Lung (tissue), 12 donors: ENCODE results near the gene USP9X. TPM values are rescaled to one million over a fixed set of nuclear protein-coding genes. Genes with fewer than 3 reads are reported as not detected.

Experiments
- ATAC-seq: fragments of 200-7000 bp; cut with Tn5 transposase; one replicate; pipeline ENCODE4 v1.9.1; 2020; ENCODE audit warnings: moderate number of reproducible peaks; ENCODE audit not compliant: insufficient read depth, low FRiP score
- DNase-seq, 3 donors: peaks; one replicate each; pipeline ENCODE4 v3.0.0-alpha.2; 2013 to 2017
- H3K27ac ChIP-seq, 2 donors: one replicate each; pipeline ENCODE4 v1.5.1; 2013; ENCODE audit warnings: mild to moderate bottlenecking in 2 of 2, moderate library complexity in 2 of 2, control low read depth in 1 of 2, inconsistent platforms in 1 of 2, low read depth in 1 of 2, low read length in 1 of 2
- H3K27me3 ChIP-seq, 3 donors: one replicate each; pipeline ENCODE4 v1.5.1; 2013; ENCODE audit warnings: low read length in 2 of 3; ENCODE audit not compliant: control insufficient read depth in 3 of 3, insufficient read depth in 3 of 3
- H3K36me3 ChIP-seq, 4 donors: one replicate each; pipeline ENCODE4 v1.5.1; 2013; ENCODE audit warnings: low read length in 4 of 4, mild to moderate bottlenecking in 1 of 4, moderate library complexity in 1 of 4; ENCODE audit not compliant: control insufficient read depth in 4 of 4, insufficient read depth in 4 of 4
- H3K4me1 ChIP-seq, 5 donors: one replicate each; pipeline ENCODE4 v1.5.1; 2013; ENCODE audit warnings: low read length in 5 of 5, mild to moderate bottlenecking in 2 of 5, moderate library complexity in 1 of 5; ENCODE audit not compliant: control insufficient read depth in 5 of 5, insufficient read depth in 5 of 5
- H3K4me3 ChIP-seq: one replicate; pipeline ENCODE4 v1.5.1; 2013; ENCODE audit warnings: mild to moderate bottlenecking, control low read depth, moderate library complexity
- H3K9ac ChIP-seq, 2 donors: one replicate each; pipeline ENCODE4 v1.5.1; 2013; ENCODE audit warnings: low read length in 2 of 2, control low read depth in 1 of 2; ENCODE audit not compliant: insufficient read depth in 1 of 2
- H3K9me3 ChIP-seq, 4 donors: one replicate each; pipeline ENCODE4 v1.5.1; 2013; ENCODE audit warnings: low read length in 3 of 4, mild to moderate bottlenecking in 1 of 4, moderate library complexity in 1 of 4; ENCODE audit not compliant: control insufficient read depth in 4 of 4, insufficient read depth in 3 of 4
- WGBS, 2 donors: extraction: QIAGEN DNeasy Blood & Tissue Kit; methylation state at CpG; one replicate each; pipeline ENCODE4 v1.1.7; 2013; 5-methylcytosine and 5-hydroxymethylcytosine counted together
- polyA plus RNA-seq, 2 donors: library from polyadenylated mRNA; stranded (reverse); fragments of 200-250 nt; gene quantifications; one replicate each; pipeline ENCODE4 v1.2.1, GENCODE V29; 2013
- total RNA-seq, 2 donors: library from RNA; depleted of rRNA in 1 of 2; stranded (reverse); fragments of >200 nt in 1 of 2; gene quantifications; one replicate each; pipeline ENCODE4 v1.2.1, GENCODE V29; 2014 to 2021
- TF ChIP-seq, protein P1 (sequence below): IDR thresholded peaks from 2 replicates; pipeline ENCODE4 v1.5.1; 2012; ENCODE audit warnings: mild to moderate bottlenecking; ENCODE audit errors: control extremely low read depth, extremely low read depth
- donor health status: control.
- donor health status: control.
- donor health status: Bipolar disorder and iron deficiency.
- donor health status: healthy.
- donor health status: DM: yes; HTN: yes; CAD: no.

USP9X gene
- total and polyA plus RNA-seq, 4 donors, result 8.5 to 187 (median 43.0) TPM

DNA sequence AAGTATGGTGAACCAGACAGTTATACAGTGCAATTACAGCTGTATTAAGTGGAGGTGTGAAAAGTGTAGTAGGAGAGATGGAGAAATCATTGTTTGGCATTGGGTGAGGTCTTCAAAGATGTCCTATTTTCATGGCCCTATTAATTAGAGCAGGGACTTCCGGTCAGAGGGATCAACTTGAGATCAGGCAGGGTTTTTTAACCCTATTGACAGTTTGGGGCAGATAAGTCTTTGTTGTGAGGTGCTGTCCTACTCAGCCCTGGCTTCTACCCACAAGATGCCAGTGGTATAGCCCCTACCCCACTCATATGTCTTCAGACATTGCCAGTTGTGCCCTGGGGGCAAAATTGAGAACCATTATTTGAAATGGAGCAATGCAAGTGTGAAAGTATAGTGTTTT is 9.9 kb downstream of the USP9X start:
- H3K9ac ChIP-seq, result no peak overlapping the region
- H3K4me3 ChIP-seq, result no peak overlapping the region
- peaks cover 0 to 12% (median 7%) of the 10 kb centered on the region in 5 donors for H3K4me1 ChIP-seq
- WGBS, 2 donors, result 77 to 88% methylated on average over 1 of the region's 1 CpG
- ATAC-seq (no peak), DNase-seq (no peak)
- H3K27me3 ChIP-seq, result peaks cover 0 to 37% (median 28%) of the 10 kb centered on the region in 3 donors
- no peak overlapping the region for H3K27ac ChIP-seq
- H3K9me3 ChIP-seq, result no peaks in the 10 kb centered on the region
- H3K36me3 ChIP-seq, result peaks cover 0 to 2% (median 0%) of the 10 kb centered on the region in 4 donors
- TF ChIP-seq, protein P1, sequence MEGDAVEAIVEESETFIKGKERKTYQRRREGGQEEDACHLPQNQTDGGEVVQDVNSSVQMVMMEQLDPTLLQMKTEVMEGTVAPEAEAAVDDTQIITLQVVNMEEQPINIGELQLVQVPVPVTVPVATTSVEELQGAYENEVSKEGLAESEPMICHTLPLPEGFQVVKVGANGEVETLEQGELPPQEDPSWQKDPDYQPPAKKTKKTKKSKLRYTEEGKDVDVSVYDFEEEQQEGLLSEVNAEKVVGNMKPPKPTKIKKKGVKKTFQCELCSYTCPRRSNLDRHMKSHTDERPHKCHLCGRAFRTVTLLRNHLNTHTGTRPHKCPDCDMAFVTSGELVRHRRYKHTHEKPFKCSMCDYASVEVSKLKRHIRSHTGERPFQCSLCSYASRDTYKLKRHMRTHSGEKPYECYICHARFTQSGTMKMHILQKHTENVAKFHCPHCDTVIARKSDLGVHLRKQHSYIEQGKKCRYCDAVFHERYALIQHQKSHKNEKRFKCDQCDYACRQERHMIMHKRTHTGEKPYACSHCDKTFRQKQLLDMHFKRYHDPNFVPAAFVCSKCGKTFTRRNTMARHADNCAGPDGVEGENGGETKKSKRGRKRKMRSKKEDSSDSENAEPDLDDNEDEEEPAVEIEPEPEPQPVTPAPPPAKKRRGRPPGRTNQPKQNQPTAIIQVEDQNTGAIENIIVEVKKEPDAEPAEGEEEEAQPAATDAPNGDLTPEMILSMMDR, result no peak

DNA sequence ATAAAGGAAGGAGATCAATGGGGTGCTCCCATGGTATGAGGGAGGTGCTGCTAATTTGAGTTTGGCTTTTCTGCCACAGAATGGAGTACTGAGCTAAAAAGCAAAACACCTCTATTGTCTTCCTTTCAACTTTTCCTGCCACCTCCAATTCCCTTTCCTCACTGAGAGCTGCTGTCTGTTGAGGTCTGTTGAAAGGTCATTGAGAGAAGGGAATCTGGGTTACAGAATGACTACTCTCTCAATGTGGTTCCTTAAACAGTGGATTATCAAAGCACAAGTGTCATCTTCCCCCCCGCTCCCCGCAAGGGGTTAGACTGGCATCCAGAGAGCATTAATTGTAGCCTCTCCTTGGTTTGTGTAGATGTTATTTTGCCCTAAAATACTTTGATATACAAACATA is 10.7 kb downstream of the USP9X start:
- ATAC-seq (no peak), DNase-seq (no peak)
- Histone ChIP-seq H3K27me3 (peaks cover 0 to 32% (median 22%) of the 10 kb centered on the region in 3 donors), H3K36me3 (peaks cover 0 to 2% (median 0%) of the 10 kb centered on the region in 4 donors), H3K27ac (no peak overlapping the region), H3K4me1 (peaks cover 0 to 12% (median 4%) of the 10 kb centered on the region in 5 donors), H3K9me3 (no peaks in the 10 kb centered on the region), H3K4me3 (no peak overlapping the region), H3K9ac (no peak overlapping the region)
- TF ChIP-seq, protein P1, result no peak
- WGBS, 2 donors, result 65 to 94% methylated on average over 2 of the region's 2 CpGs

- WGBS, 2 donors, result 61 to 78% methylated on average over 6 to 7 of the region's 7 CpGs
- Histone ChIP-seq H3K36me3 (peaks cover 0 to 2% (median 0%) of the 10 kb centered on the region in 4 donors), H3K4me3 (no peak overlapping the region), H3K27ac (no peak overlapping the region), H3K9me3 (no peaks in the 10 kb centered on the region), H3K4me1 (peaks cover 0 to 12% (median 2%) of the 10 kb centered on the region in 5 donors), H3K9ac (no peak overlapping the region), H3K27me3 (peaks cover 0 to 32% (median 21%) of the 10 kb centered on the region in 3 donors)
- no peak for DNase-seq
- TF ChIP-seq, protein P1, result no peak
- ATAC-seq, result no peak
These were observed 11.2 kb downstream of the USP9X start for GRCh38 chrX:41096339-41096955.
